ENCODE results near the gene ACER1. TPM values are rescaled to one million over a fixed set of nuclear protein-coding genes. Genes with fewer than 3 reads are reported as not detected.
"Not testable (repeated sequence)": the region's sequence is repeated elsewhere in the genome, so short reads cannot be mapped to it uniquely, and the experiment has no call there.

The ACER1 gene
- total RNA-seq, 1 donor from 2014 or later, result not detected

DNA sequence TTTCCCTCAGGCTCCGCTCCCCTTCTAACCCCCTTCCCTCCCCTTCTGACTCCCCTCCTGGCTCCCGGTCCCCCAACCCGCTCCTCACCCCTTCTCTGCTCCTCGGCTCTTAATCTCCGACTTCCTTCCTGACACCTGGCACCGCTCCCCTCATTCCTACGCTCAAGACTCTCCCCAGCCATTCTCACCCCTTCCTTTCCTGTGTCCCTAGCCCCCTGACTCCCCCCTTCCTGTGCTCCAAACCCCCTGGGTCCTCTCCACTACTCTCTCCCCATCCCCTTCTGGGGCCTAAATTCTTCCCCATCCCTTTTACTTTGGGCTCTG is 28.6 kb upstream of the ACER1 start:
- TF ChIP-seq, protein P1, sequence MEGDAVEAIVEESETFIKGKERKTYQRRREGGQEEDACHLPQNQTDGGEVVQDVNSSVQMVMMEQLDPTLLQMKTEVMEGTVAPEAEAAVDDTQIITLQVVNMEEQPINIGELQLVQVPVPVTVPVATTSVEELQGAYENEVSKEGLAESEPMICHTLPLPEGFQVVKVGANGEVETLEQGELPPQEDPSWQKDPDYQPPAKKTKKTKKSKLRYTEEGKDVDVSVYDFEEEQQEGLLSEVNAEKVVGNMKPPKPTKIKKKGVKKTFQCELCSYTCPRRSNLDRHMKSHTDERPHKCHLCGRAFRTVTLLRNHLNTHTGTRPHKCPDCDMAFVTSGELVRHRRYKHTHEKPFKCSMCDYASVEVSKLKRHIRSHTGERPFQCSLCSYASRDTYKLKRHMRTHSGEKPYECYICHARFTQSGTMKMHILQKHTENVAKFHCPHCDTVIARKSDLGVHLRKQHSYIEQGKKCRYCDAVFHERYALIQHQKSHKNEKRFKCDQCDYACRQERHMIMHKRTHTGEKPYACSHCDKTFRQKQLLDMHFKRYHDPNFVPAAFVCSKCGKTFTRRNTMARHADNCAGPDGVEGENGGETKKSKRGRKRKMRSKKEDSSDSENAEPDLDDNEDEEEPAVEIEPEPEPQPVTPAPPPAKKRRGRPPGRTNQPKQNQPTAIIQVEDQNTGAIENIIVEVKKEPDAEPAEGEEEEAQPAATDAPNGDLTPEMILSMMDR (conservative IDR thresholded peaks at IDR 0.05), result no peak
- Mint-ChIP-seq H3K27me3 (ENCODE audit: low read depth) (no peaks in the 10 kb centered on the region), H3K36me3 (ENCODE audit: low read depth) (peaks cover 4% of the 10 kb centered on the region), H3K4me1 (peaks cover 7% of the 10 kb centered on the region), H3K4me3 (peak overlapping the region; percentile 93), H3K27ac (ENCODE audit: unreplicated experiment) (peak overlapping the region; percentile 78), H3K9me3 (no peaks in the 10 kb centered on the region)
- no peak for DNase-seq (ENCODE audit: low read depth, low spot score)

DNA sequence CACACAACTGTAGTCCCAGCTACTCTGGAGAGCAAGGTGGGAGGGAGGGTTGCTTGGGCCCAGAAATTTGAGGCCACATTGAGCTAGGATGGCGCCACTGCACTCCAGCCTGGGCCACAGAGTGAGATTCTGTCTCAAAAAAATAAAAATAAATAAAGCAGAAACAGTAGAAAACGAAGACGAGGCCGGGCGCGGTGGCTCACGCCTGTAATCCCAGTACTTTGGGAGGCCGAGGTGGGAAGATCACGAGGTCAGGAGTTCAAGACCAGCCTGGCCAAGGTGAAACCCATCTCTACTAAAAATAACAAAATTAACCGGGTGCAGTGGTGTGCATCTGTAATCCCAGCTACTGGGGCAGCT is 27.4 kb upstream of the ACER1 start:
- H3K4me3 Mint-ChIP-seq, result peak overlapping the region; percentile 72
- H3K4me1 Mint-ChIP-seq; DNase-seq (ENCODE audit: low read depth, low spot score); H3K27me3 Mint-ChIP-seq (ENCODE audit: low read depth); H3K9me3 Mint-ChIP-seq; H3K27ac Mint-ChIP-seq (ENCODE audit: unreplicated experiment); H3K36me3 Mint-ChIP-seq (ENCODE audit: low read depth): not testable (repeated sequence)

DNA sequence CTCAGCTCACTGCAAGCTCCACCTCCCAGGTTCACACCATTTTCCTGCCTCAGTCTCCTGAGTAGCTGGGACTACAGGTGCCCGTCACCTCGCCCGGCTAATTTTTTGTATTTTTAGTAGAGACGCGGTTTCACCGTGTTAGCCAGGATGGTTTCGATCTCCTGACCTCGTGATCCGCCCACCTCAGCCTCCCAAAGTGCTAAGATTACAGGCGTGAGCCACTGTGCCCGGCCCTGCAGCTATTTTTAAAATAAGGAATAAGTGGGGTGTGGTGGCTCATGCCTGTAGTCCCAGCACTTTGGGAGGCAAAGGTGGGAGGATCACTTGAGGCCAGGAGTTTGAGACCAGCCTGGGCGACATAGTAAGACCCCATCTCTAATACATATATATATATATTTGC is 27.0 kb upstream of the ACER1 start:
- H3K4me1 Mint-ChIP-seq; DNase-seq (ENCODE audit: low read depth, low spot score); H3K27me3 Mint-ChIP-seq (ENCODE audit: low read depth); H3K36me3 Mint-ChIP-seq (ENCODE audit: low read depth); H3K27ac Mint-ChIP-seq (ENCODE audit: unreplicated experiment); H3K9me3 Mint-ChIP-seq: not testable (repeated sequence)
- H3K4me3 Mint-ChIP-seq, result peak overlapping the region; percentile 72

DNA sequence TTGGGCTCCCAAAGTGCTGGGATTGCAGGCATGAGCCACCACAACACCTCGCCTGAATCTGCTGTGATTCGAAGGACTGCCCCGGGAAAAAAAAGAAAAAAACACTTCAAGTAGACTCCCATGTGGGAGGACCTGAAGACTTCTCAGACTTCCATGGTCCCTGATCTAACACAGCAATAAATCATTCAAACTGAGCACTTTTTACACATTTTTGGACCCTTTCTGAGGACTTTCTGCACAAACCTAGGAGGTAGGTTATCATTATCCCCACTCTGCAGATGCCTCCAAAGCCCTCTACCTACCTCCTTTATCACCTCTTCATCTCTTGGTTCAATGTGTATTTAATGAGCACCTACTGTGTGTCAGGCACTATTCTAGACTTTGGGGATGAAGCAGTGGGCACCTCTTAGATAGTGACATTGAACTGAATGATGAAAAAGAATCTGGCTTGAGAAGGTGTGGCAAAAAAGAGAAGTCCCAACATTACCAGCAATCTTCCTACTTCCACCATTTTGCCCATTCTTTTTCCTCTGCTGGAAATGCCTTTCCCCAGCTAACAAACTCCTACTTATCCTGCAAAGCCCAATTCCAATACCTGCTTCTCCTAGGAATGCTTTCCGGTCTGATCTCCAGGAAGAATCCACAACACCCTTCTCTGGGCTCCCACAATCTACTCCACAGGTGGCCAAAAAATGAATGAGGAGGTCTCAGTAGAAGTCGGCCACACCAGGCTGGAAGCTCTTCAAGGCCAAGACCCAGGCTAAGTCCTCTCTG is 26.3 kb upstream of the ACER1 start:
- Mint-ChIP-seq H3K4me1 (peaks cover 7% of the 10 kb centered on the region), H3K27me3 (ENCODE audit: low read depth) (no peaks in the 10 kb centered on the region), H3K4me3 (peak overlapping the region; percentile 26), H3K9me3 (no peaks in the 10 kb centered on the region), H3K36me3 (ENCODE audit: low read depth) (no peaks in the 10 kb centered on the region), H3K27ac (ENCODE audit: unreplicated experiment) (no peak overlapping the region)
- TF ChIP-seq, protein P1 (conservative IDR thresholded peaks at IDR 0.05), result no peak
- DNase-seq (ENCODE audit: low read depth, low spot score), result no peak

DNA sequence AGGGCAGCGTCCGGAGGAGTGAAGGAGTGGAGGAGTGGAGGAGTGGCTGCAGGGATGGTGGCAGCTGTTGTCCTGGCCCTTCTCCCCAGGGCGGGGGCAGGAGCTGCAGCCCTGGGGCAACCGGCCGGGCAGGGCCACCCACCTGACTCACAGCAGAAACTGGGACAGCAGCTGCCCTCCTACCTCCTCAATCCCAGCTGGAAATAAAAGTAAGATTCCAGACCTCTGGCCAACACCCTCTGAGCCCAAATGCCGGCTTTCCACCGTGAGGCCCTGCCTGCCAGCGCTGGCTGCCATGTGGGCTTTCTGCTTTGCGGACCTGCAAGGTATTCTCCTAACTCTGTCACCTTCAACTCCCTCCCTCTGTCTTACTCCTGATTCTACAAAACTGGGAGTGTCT is 24.6 kb upstream of the ACER1 start:
- no peak for DNase-seq (ENCODE audit: low read depth, low spot score)
- Mint-ChIP-seq H3K9me3 (no peaks in the 10 kb centered on the region), H3K4me1 (peaks cover 7% of the 10 kb centered on the region), H3K36me3 (ENCODE audit: low read depth) (no peaks in the 10 kb centered on the region), H3K4me3 (peak overlapping the region; percentile 27), H3K27ac (ENCODE audit: unreplicated experiment) (no peak overlapping the region), H3K27me3 (ENCODE audit: low read depth) (no peaks in the 10 kb centered on the region)
- TF ChIP-seq, protein P1 (conservative IDR thresholded peaks at IDR 0.05), result no peak

DNA sequence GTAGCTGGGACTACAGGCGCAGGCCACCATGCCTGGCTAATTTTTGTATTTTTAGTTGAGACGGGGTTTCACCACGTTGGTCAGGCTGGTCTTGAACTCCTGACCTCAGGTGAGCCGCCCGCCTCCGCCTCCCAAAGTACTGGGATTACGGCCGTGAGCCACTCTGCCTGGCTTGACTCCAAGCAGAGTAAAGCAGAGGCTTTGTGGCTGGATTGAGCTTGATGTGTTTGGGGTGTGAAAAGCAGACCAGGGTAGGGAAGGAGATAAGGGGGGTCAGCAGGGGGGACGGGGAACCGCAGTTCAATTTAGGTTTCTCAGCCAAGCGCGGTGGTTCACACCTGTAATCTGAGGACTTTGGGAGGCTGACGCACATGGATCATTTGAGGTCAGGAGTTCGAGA is 23.8 kb upstream of the ACER1 start:
- Mint-ChIP-seq H3K4me3 (no peak overlapping the region), H3K27me3 (ENCODE audit: low read depth) (no peaks in the 10 kb centered on the region), H3K27ac (ENCODE audit: unreplicated experiment) (no peak overlapping the region), H3K36me3 (ENCODE audit: low read depth) (no peaks in the 10 kb centered on the region), H3K9me3 (no peaks in the 10 kb centered on the region), H3K4me1 (peaks cover under 1% of the 10 kb centered on the region)
- TF ChIP-seq, protein P1 (conservative IDR thresholded peaks at IDR 0.05), result no peak
- DNase-seq (ENCODE audit: low read depth, low spot score), result no peak

DNA sequence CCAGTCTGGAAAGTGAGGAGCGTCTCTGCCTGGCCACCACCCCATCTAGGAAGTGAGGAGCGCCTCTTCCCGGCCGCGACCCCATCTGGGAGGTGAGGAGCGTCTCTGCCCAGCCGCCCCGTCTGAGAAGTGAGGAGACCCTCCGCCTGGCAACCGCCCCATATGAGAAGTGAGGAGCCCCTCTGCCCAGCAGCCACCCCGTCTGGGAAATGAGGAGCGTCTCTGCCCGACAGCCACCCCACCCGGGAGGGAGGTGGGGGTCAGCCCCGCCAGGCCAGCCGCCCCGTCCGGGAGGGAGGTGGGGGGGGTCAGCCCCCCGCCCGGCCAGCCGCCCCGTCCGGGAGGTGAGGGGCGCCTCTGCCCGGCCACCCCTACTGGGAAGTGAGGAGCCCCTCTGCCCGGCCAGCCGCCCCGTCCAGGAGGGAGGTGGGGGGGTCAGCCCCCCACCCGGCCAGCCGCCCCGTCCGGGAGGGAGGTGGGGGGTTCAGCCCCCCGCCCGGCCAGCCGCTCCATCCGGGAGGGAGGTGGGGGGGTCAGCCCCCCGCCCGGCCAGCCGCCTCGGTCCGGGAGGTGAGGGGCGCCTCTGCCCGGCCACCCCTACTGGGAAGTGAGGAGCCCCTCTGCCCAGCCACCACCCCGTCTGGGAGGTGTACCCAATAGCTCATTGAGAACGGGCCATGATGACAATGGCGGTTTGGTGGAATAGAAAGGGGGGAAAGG is 22.1 kb upstream of the ACER1 start:
- DNase-seq (ENCODE audit: low read depth, low spot score); H3K4me3 Mint-ChIP-seq; H3K4me1 Mint-ChIP-seq; H3K9me3 Mint-ChIP-seq; H3K27me3 Mint-ChIP-seq (ENCODE audit: low read depth); H3K27ac Mint-ChIP-seq (ENCODE audit: unreplicated experiment); H3K36me3 Mint-ChIP-seq (ENCODE audit: low read depth): not testable (repeated sequence)
